Measurements from ENCODE around the gene ZFP69. TPM values are rescaled to one million over a fixed set of nuclear protein-coding genes. Genes with fewer than 3 reads are reported as not detected.

The ZFP69 gene
- total RNA-seq = 1 to 10 TPM in 5 of 6 experiments, under 1 TPM in 1; 0.88 to 2.2 (median 1.5) TPM
- long read RNA-seq = 0 reads

- peaks cover 0 to 8% (median 0%) of the 10 kb centered on the region in 4 donors for H3K4me1 ChIP-seq
- DNase-seq = peak; percentile 68 to 80 (median 71)
- TF ChIP-seq CTCF (IDR thresholded peaks at IDR 0.05) = peak in 1 of 4 donors; percentile 8
- TF ChIP-seq POLR2A (IDR thresholded peaks at IDR 0.05) = peak; percentile 76
- peak; percentile 93 to 96 (median 94) for ATAC-seq
- H3K27ac ChIP-seq = peak within 1 kb of the TSS in 1 of 3 donors; percentile 33
- peaks cover 0 to 13% (median 0%) of the 10 kb centered on the region in 4 donors for H3K9me3 ChIP-seq
- WGBS (ENCODE audit: insufficient coverage, low coverage, low lambda C conversion rate, missing lambda C conversion rate) = 2% methylated on average over 23 of the region's 65 CpGs
- H3K27me3 ChIP-seq = no peaks in the 10 kb centered on the region
- H3K4me3 ChIP-seq = peak within 1 kb of the TSS; percentile 86 to 96 (median 96)
- H3K36me3 ChIP-seq = no peaks in the 10 kb centered on the region
- intact Hi-C loops (cut with DNase I) = no loop called here
Observed at GRCh38 chr1:40476924-40477677, at the start of gene ZFP69. ZFP69 (plus strand) TSS chr1:40477290; CDS start chr1:40479362, 2,072 bp downstream.

GRCh38 chr1:40431385-40431784 lies 45.7 kb upstream of the ZFP69 start:
- no peak for DNase-seq
- ATAC-seq = no peak
- Histone ChIP-seq H3K4me1 (no peaks in the 10 kb centered on the region), H3K4me3 (no peak overlapping the region), H3K27ac (no peak overlapping the region), H3K27me3 (no peaks in the 10 kb centered on the region), H3K9me3 (no peaks in the 10 kb centered on the region), H3K36me3 (no peaks in the 10 kb centered on the region)
- intact Hi-C loops (cut with DNase I) = no loop called here
- TF ChIP-seq CTCF (IDR thresholded peaks at IDR 0.05) = no peak
- no peak for TF ChIP-seq POLR2A (IDR thresholded peaks at IDR 0.05)

- Histone ChIP-seq H3K27me3 (no peaks in the 10 kb centered on the region), H3K27ac (peak overlapping the region; percentile 8 to 43 (median 29)), H3K36me3 (no peaks in the 10 kb centered on the region), H3K4me1 (no peaks in the 10 kb centered on the region), H3K9me3 (no peaks in the 10 kb centered on the region), H3K4me3 (no peak overlapping the region)
- WGBS (ENCODE audit: insufficient coverage, low coverage, low lambda C conversion rate, missing lambda C conversion rate) = 53% methylated on average over 3 of the region's 3 CpGs
- intact Hi-C loops (cut with DNase I) = no loop called here
- DNase-seq = no peak
- ATAC-seq = peak in 3 of 4 donors; percentile 24 to 65 (median 51)
- TF ChIP-seq CTCF (IDR thresholded peaks at IDR 0.05) (no peak), POLR2A (IDR thresholded peaks at IDR 0.05) (no peak)
Observed at GRCh38 chr1:40432644-40433390, 44.3 kb upstream of the ZFP69 start.

- no peaks in the 10 kb centered on the region for H3K36me3 ChIP-seq
- DNase-seq (no peak), ATAC-seq (peak in 1 of 4 donors; percentile 10)
- TF ChIP-seq POLR2A (IDR thresholded peaks at IDR 0.05) (no peak), CTCF (IDR thresholded peaks at IDR 0.05) (no peak)
- H3K4me1 ChIP-seq = no peaks in the 10 kb centered on the region
- no peaks in the 10 kb centered on the region for H3K9me3 ChIP-seq
- 73% methylated on average over 4 of the region's 5 CpGs for WGBS (ENCODE audit: insufficient coverage, low coverage, low lambda C conversion rate, missing lambda C conversion rate)
- H3K4me3 ChIP-seq = no peak overlapping the region
- H3K27me3 ChIP-seq = no peaks in the 10 kb centered on the region
- intact Hi-C loops (cut with DNase I) = no loop called here
- H3K27ac ChIP-seq = no peak overlapping the region
Observed at GRCh38 chr1:40435471-40435870, 41.6 kb upstream of the ZFP69 start.

All from right lobe of liver (tissue), 6 donors.